Measurements from ENCODE around the gene PLA2G6. TPM values are rescaled to one million over a fixed set of nuclear protein-coding genes. Genes with fewer than 3 reads are reported as not detected.

Gene PLA2G6
- polyA plus RNA-seq, 2 of the 4 experiments (the other 2 are of a cell fraction): 7.4 to 7.6 TPM

DNA sequence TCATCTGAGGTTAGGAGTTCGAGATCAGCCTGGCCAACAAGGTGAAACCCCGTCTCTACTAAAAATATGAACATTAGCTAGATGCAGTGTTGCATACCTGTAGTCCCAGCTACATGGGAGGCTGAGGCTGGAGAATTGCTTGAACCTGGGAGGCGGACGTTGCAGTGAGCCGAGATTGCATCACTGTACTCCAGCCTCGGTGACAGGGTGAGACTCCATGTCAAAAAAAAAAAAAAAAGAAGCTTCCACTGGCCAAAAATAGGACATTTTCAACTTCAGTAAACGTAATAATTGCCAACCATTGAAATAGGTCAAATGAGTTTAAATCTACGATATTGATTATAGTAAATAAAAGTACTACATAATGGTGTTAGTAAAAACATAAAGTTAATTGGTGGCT lies 78.0 kb downstream of the PLA2G6 start (continued):
- TF ChIP-seq, protein P1, sequence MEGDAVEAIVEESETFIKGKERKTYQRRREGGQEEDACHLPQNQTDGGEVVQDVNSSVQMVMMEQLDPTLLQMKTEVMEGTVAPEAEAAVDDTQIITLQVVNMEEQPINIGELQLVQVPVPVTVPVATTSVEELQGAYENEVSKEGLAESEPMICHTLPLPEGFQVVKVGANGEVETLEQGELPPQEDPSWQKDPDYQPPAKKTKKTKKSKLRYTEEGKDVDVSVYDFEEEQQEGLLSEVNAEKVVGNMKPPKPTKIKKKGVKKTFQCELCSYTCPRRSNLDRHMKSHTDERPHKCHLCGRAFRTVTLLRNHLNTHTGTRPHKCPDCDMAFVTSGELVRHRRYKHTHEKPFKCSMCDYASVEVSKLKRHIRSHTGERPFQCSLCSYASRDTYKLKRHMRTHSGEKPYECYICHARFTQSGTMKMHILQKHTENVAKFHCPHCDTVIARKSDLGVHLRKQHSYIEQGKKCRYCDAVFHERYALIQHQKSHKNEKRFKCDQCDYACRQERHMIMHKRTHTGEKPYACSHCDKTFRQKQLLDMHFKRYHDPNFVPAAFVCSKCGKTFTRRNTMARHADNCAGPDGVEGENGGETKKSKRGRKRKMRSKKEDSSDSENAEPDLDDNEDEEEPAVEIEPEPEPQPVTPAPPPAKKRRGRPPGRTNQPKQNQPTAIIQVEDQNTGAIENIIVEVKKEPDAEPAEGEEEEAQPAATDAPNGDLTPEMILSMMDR (IDR thresholded peaks at IDR 0.05): no peak
- TF ChIP-seq POLR2A (IDR thresholded peaks at IDR 0.05; ENCODE audit: low read length): no peak

DNA sequence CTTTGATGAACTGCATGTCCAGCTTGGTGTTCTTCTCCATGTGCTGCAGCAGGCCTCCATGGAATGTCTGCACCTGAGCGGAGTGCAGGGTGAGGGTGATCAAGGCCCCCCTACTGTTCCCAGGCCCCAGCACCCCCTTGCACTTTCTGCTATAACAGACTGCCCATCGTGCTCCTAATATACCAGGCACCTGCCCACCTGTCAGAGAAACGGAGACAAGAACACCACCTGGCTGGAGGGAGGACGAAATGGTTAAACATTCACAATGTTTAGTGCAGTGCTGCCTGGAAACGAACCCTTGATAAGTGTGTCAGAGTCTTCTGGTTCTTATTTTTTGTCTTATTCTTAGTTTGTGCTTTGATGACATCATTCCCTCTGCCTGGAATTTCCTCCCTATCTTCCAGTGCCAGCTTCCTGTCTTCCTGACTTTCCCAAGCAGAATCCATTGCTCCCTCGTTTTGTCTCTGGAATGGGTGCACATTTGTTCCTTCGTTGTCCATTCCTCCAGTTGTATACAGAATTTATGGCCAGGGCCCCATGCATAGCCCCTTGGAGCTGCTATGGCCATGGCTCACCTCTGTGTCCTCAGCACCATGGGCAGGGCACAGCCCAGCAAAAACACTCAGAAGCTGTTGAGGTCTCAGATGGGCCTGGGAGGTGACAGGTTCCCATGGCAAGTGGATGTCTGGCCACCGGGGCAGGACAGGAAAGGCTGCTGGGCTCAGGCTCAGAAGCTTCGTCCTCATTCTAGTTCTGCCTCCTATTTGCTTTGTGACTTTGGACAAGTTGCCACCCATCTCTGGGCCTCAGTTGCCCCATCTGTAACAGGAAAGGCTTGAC lies 83.0 kb downstream of the PLA2G6 start:
- TF ChIP-seq JUN (IDR thresholded peaks at IDR 0.05) (no peak), RFX5 (IDR thresholded peaks at IDR 0.05) (no peak), CEBPB (IDR thresholded peaks at IDR 0.05) (no peak)
- Histone ChIP-seq H3K27ac (no peak overlapping the region), H3K9me3 (no peaks in the 10 kb centered on the region), H3K4me1 (0 out of 3 replicates have a peak, but pooled peaks cover 8% of the 10 kb centered on the region), H3K4me2 (no peak overlapping the region), H3K4me3 (no peak overlapping the region)
- DNase-seq (ENCODE audit: low read depth in 1 of 2, low spot score in 1 of 2): no peak
- CTCF ChIA-PET: interaction anchor here (0.7 to 1.8 kb wide), 4 partner anchors 11 to 125 kb away, joined by 3 to 8 read pairs (median 4); partner anchors contain the start of gene MAFF
- ATAC-seq: peak in 1 of 2 experiments; percentile 33; a peak in 2 of 6 replicates
- 68% methylated on average over 9 of the region's 9 CpGs for WGBS (ENCODE audit: missing lambda C conversion rate)
- FAIRE-seq: no peak
- POLR2A ChIA-PET: no interaction called here

DNA sequence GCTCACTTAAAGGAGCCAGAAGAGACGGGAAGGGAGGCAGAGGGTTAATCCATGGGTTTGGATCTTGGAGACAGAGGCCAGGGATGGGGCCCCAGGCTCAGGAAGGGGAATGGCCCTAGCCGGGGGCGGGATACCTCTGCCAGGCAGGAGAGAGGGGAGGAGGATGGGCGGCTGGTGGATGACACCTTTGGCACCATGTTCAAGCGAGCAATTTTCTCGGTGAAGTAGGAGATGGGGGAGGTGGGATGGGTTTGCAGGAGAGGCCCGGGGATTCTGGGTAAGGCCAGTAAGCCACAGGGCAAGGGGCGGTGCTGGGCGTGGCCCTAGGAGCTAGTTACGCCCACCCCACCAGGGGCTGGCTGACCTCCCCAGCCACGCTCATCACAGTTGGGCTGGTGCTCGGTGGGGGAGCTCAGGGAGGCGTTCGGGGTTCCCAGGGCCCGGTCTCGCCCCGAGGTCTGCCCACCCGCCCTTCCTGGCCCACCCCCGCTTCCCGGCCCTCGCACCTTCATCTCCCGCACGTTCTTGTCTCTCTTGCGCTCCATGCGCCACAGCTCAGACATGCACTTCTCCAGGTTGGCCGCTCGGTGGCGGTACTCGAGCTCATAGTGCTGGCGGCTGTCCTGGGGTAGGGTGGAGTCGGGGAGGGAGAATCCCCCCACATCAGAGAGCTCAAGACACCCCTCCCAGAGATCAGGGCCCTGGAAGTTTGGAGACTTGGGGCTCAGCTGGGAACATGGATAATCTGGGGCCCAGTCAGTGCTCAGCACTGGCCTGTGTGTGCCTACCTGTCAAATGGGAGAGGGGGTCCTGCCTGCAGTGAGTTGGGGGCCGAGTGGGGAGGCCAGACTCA lies 83.8 kb downstream of the PLA2G6 start:
- no peak for FAIRE-seq
- H3K4me2 ChIP-seq: no peak overlapping the region
- H3K27ac ChIP-seq: no peak overlapping the region
- DNase-seq (ENCODE audit: low read depth in 1 of 2, low spot score in 1 of 2): no peak
- TF ChIP-seq, protein P1 (IDR thresholded peaks at IDR 0.05): no peak
- TF ChIP-seq, protein P2, sequence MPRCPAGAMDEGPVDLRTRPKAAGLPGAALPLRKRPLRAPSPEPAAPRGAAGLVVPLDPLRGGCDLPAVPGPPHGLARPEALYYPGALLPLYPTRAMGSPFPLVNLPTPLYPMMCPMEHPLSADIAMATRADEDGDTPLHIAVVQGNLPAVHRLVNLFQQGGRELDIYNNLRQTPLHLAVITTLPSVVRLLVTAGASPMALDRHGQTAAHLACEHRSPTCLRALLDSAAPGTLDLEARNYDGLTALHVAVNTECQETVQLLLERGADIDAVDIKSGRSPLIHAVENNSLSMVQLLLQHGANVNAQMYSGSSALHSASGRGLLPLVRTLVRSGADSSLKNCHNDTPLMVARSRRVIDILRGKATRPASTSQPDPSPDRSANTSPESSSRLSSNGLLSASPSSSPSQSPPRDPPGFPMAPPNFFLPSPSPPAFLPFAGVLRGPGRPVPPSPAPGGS (IDR thresholded peaks at IDR 0.05): no peak
- no peak for TF ChIP-seq NR3C1 (IDR thresholded peaks at IDR 0.05)
- no peak for TF ChIP-seq HOXB13 (CRISPR knock-in tag; IDR thresholded peaks at IDR 0.05; ENCODE audit: low read depth)
- H3K4me1 ChIP-seq: 0 out of 3 replicates have a peak, but pooled peaks cover 8% of the 10 kb centered on the region
- CTCF ChIA-PET: interaction anchor here (0.5 to 1.8 kb wide), 5 partner anchors 12 to 430 kb away, joined by 3 to 8 read pairs (median 3); partner anchors contain the start of gene MAFF
- POLR2A ChIA-PET: no interaction called here
- no peaks in the 10 kb centered on the region for H3K9me3 ChIP-seq
- WGBS (ENCODE audit: missing lambda C conversion rate): 68% methylated on average over 19 of the region's 32 CpGs
- ATAC-seq: peak in 1 of 2 experiments; percentile 75; a peak in 3 of 6 replicates
- H3K4me3 ChIP-seq: no peak overlapping the region

DNA sequence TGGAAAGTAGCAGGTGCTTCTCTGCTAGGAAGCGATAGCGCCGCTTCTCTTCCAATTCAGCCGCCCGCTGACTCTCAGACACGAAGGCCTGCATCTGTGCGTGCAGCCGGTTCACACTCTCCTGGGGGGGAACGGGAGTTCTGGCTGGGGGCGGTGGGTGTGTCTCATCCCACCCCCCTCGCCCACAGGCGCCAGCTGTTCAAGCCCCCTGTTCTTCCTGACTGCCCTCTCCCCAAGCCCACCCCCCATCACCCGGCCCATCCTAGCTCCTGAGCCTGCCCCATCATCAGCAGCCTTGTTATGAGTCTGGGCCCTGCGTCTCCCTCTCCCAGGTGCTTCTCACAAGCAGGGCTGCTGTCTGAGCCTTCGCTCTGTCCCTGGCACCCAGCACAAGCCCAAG lies 84.6 kb downstream of the PLA2G6 start:
- Histone ChIP-seq H3K4me1 (0 out of 3 replicates have a peak, but pooled peaks cover 8% of the 10 kb centered on the region), H3K4me2 (no peak overlapping the region), H3K27ac (no peak overlapping the region), H3K4me3 (no peak overlapping the region), H3K9me3 (no peaks in the 10 kb centered on the region)
- ATAC-seq (no peak), FAIRE-seq (no peak), DNase-seq (ENCODE audit: low read depth in 1 of 2, low spot score in 1 of 2) (no peak)
- CTCF ChIA-PET: no interaction called here
- POLR2A ChIA-PET: no interaction called here
- TF ChIP-seq CEBPB (IDR thresholded peaks at IDR 0.05) (no peak), ZSCAN20 (CRISPR knock-in tag; IDR thresholded peaks at IDR 0.05) (no peak), RFX5 (IDR thresholded peaks at IDR 0.05) (no peak), TP53 (CRISPR knock-in tag; IDR thresholded peaks at IDR 0.05) (no peak), HOXB5 (CRISPR knock-in tag; IDR thresholded peaks at IDR 0.05) (no peak), MAFK (IDR thresholded peaks at IDR 0.05; ENCODE audit: partially characterized antibody) (no peak)
- TF ChIP-seq, protein P3, sequence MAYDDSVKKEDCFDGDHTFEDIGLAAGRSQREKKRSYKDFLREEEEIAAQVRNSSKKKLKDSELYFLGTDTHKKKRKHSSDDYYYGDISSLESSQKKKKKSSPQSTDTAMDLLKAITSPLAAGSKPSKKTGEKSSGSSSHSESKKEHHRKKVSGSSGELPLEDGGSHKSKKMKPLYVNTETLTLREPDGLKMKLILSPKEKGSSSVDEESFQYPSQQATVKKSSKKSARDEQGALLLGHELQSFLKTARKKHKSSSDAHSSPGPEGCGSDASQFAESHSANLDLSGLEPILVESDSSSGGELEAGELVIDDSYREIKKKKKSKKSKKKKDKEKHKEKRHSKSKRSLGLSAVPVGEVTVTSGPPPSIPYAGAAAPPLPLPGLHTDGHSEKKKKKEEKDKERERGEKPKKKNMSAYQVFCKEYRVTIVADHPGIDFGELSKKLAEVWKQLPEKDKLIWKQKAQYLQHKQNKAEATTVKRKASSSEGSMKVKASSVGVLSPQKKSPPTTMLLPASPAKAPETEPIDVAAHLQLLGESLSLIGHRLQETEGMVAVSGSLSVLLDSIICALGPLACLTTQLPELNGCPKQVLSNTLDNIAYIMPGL (CRISPR knock-in tag; IDR thresholded peaks at IDR 0.05; ENCODE audit: borderline replicate concordance): no peak
- over 99% methylated on average over 12 of the region's 15 CpGs for WGBS (ENCODE audit: missing lambda C conversion rate)
